Neural progenitor cell (in vitro differentiated cells): Measurements from ENCODE around the gene MAGI1. TPM values are rescaled to one million over a fixed set of nuclear protein-coding genes. Genes with fewer than 3 reads are reported as not detected.

Source experiments
- DNase-seq: peaks from one replicate; pipeline ENCODE4 v3.0.0-alpha.2; 2016; ENCODE audit warnings: low spot score
- H2AFZ ChIP-seq: fragments of 200-600 bp; sonication (generic); replicated peaks from 2 replicates; pipeline ENCODE4 v1.6.1; 2016; ENCODE audit warnings: antibody characterized with exemption
- H3F3A ChIP-seq: fragments of 200-600 bp; sonication (generic); 2 replicates; pipeline ENCODE4 v1.6.1; 2016; ENCODE audit warnings: antibody characterized with exemption, low read depth
- H3K27ac ChIP-seq: fragments of 200-600 bp; sonication (generic); 2 replicates; pipeline ENCODE4 v1.5.1; 2016; ENCODE audit warnings: mild to moderate bottlenecking
- H3K27me3 ChIP-seq: fragments of 200-600 bp; sonication (generic); 2 replicates; pipeline ENCODE4 v1.6.1; 2016; ENCODE audit warnings: mild to moderate bottlenecking, moderate library complexity
- H3K36me3 ChIP-seq: fragments of 200-600 bp; sonication (generic); 2 replicates; pipeline ENCODE4 v1.5.1; 2016
- H3K4me1 ChIP-seq: fragments of 200-600 bp; sonication (generic); 2 replicates; pipeline ENCODE4 v1.6.1; 2016; ENCODE audit warnings: mixed run types
- H3K4me2 ChIP-seq: fragments of 200-600 bp; sonication (generic); 2 replicates; pipeline ENCODE4 v1.6.1; 2016
- H3K4me3 ChIP-seq: fragments of 200-600 bp; sonication (generic); 2 replicates; pipeline ENCODE4 v1.5.1; 2016
- H3K79me2 ChIP-seq: fragments of 200-600 bp; sonication (generic); 2 replicates; pipeline ENCODE4 v1.6.1; 2016; ENCODE audit warnings: low read depth
- H3K9ac ChIP-seq: fragments of 200-600 bp; sonication (generic); 2 replicates; pipeline ENCODE4 v1.6.1; 2016
- H3K9me3 ChIP-seq: fragments of 200-600 bp; sonication (generic); 2 replicates; pipeline ENCODE4 v1.5.1; 2016; ENCODE audit warnings: low read depth
- H4K20me1 ChIP-seq: fragments of 200-600 bp; sonication (generic); 2 replicates; pipeline ENCODE4 v1.6.1; 2016; ENCODE audit warnings: low read depth
- H3K27ac Mint-ChIP-seq: 3 replicates; pipeline ENCODE4 v1.8.0; 2021; ENCODE audit warnings: mixed read lengths
- H3K27me3 Mint-ChIP-seq: 2 replicates; pipeline ENCODE4 v1.8.0; 2022; ENCODE audit warnings: low read depth, mild to moderate bottlenecking, inconsistent platforms, moderate library complexity, mixed read lengths; ENCODE audit not compliant: insufficient read depth
- H3K36me3 Mint-ChIP-seq: 3 replicates; pipeline ENCODE4 v1.8.0; 2021; ENCODE audit warnings: mixed read lengths
- H3K4me1 Mint-ChIP-seq: 3 replicates; pipeline ENCODE4 v1.8.0; 2021; ENCODE audit warnings: mixed read lengths
- H3K4me3 Mint-ChIP-seq: 3 replicates; pipeline ENCODE4 v1.8.0; 2021; ENCODE audit warnings: mild to moderate bottlenecking, moderate library complexity, mixed read lengths
- H3K9me3 Mint-ChIP-seq: 3 replicates; pipeline ENCODE4 v1.8.0; 2020; ENCODE audit warnings: mixed read lengths
- CTCF ChIP-seq: fragments of 200-600 bp; sonication (generic); IDR thresholded peaks from 2 replicates; pipeline ENCODE4 v1.5.1; 2017; ENCODE audit warnings: antibody characterized with exemption, mild to moderate bottlenecking
- EZH2 ChIP-seq: fragments of 200-600 bp; sonication (generic); IDR thresholded peaks from 2 replicates; pipeline ENCODE4 v1.6.1; 2017; ENCODE audit warnings: antibody characterized with exemption, mild to moderate bottlenecking, moderate library complexity
- EZH2phosphoT487 ChIP-seq: fragments of 200-600 bp; sonication (generic); IDR thresholded peaks from 2 replicates; pipeline ENCODE4 v1.6.1; 2017; ENCODE audit warnings: antibody characterized with exemption
- total RNA-seq: library from RNA; depleted of rRNA; stranded (reverse); fragments of >200 nt; gene quantifications from 2 replicates; pipeline ENCODE4 v1.2.3, GENCODE V29; 2015; ENCODE audit warnings: low replicate concordance

The MAGI1 gene
- total RNA-seq, 1 donor from 2014 or later: 40.6 TPM

- no peaks in the 10 kb centered on the region for H3F3A ChIP-seq
- H3K27me3 Mint-ChIP-seq: peaks cover 6% of the 10 kb centered on the region
- H3K36me3 Mint-ChIP-seq: no peaks in the 10 kb centered on the region
These were observed 298.7 kb downstream of the MAGI1 start for GRCh38 chr3:65739901-65740541.

GRCh38 chr3:65734792-65735191, 303.9 kb downstream of the MAGI1 start:
- Histone ChIP-seq H3K27me3 (no peaks in the 10 kb centered on the region), H3K9ac (no peak overlapping the region), H4K20me1 (no peaks in the 10 kb centered on the region), H3K36me3 (no peaks in the 10 kb centered on the region), H3K4me1 (peaks cover 14% of the 10 kb centered on the region), H3K4me3 (no peak overlapping the region), H2AFZ (no peak overlapping the region), H3K79me2 (peaks cover 14% of the 10 kb centered on the region), H3K9me3 (no peaks in the 10 kb centered on the region), H3F3A (peaks cover 9% of the 10 kb centered on the region), H3K27ac (no peak overlapping the region), H3K4me2 (no peak overlapping the region)
- no peak for TF ChIP-seq EZH2
- TF ChIP-seq CTCF: no peak
- no peak for TF ChIP-seq EZH2phosphoT487
- no peak for DNase-seq
- no peaks in the 10 kb centered on the region for H3K36me3 Mint-ChIP-seq
- peaks cover 5% of the 10 kb centered on the region for H3K9me3 Mint-ChIP-seq
- no peak overlapping the region for H3K4me3 Mint-ChIP-seq
- peaks cover 25% of the 10 kb centered on the region for H3K4me1 Mint-ChIP-seq
- peaks cover 6% of the 10 kb centered on the region for H3K27me3 Mint-ChIP-seq
- no peak overlapping the region for H3K27ac Mint-ChIP-seq

More at GRCh38 chr3:65739901-65740541, 298.7 kb downstream of the MAGI1 start:
- Histone ChIP-seq H3K9ac (no peak overlapping the region), H3K4me2 (no peak overlapping the region), H3K36me3 (no peaks in the 10 kb centered on the region), H3K4me3 (no peak overlapping the region), H4K20me1 (no peaks in the 10 kb centered on the region), H2AFZ (no peak overlapping the region), H3K27me3 (no peaks in the 10 kb centered on the region), H3K4me1 (peaks cover 13% of the 10 kb centered on the region), H3K79me2 (peaks cover 20% of the 10 kb centered on the region), H3K9me3 (no peaks in the 10 kb centered on the region), H3K27ac (no peak overlapping the region)
- no peak for DNase-seq
- Mint-ChIP-seq H3K4me3 (no peak overlapping the region), H3K4me1 (peaks cover 20% of the 10 kb centered on the region), H3K27ac (no peak overlapping the region), H3K9me3 (peaks cover 5% of the 10 kb centered on the region)
- TF ChIP-seq EZH2 (no peak), CTCF (no peak), EZH2phosphoT487 (no peak)

- Mint-ChIP-seq H3K9me3 (peaks cover 5% of the 10 kb centered on the region), H3K27ac (no peak overlapping the region)
- no peaks in the 10 kb centered on the region for H3K36me3 ChIP-seq
These were observed 304.3 kb downstream of the MAGI1 start for GRCh38 chr3:65734382-65734781.

More at GRCh38 chr3:65734382-65734781, 304.3 kb downstream of the MAGI1 start:
- no peak overlapping the region for H3K27ac ChIP-seq
- Mint-ChIP-seq H3K4me3 (no peak overlapping the region), H3K4me1 (peaks cover 27% of the 10 kb centered on the region), H3K36me3 (no peaks in the 10 kb centered on the region), H3K27me3 (peaks cover 6% of the 10 kb centered on the region)
- no peak for DNase-seq
- no peak overlapping the region for H3K4me2 ChIP-seq
- H3F3A ChIP-seq: peaks cover 9% of the 10 kb centered on the region
- peaks cover 14% of the 10 kb centered on the region for H3K79me2 ChIP-seq
- H3K4me1 ChIP-seq: peaks cover 14% of the 10 kb centered on the region
- H4K20me1 ChIP-seq: no peaks in the 10 kb centered on the region
- TF ChIP-seq CTCF: no peak
- TF ChIP-seq EZH2phosphoT487: no peak
- TF ChIP-seq EZH2: no peak
- no peak overlapping the region for H3K4me3 ChIP-seq
- H2AFZ ChIP-seq: no peak overlapping the region
- H3K9ac ChIP-seq: no peak overlapping the region
- H3K9me3 ChIP-seq: no peaks in the 10 kb centered on the region
- H3K27me3 ChIP-seq: no peaks in the 10 kb centered on the region
